ENCODE measurements around the gene SLC66A2.

Gene SLC66A2

DNA sequence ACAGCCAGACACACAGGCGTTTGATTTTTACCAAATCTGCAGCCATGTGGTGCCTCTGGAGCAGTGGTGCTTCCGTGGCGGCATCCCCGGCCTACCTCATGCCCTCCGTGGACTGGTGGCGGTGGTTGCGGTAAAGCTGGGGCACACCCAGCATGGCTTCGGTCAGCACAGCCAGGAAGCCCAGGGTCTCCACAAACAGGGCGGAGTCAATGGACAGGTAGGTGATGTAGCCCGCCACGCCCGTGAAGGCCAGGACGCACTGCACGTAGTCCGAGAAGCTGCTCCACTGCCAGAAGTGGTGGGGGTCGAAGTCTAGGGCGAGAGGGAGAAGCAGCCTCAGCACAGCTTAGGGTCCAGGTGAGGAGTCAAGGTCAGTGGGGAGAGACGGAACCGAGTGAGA, 32.4 kb downstream of the SLC66A2 start:
- no peak for DNase-seq (ENCODE audit: low spot score)

GRCh38 chr18:79918615-79919011, 32.8 kb downstream of the SLC66A2 start:
- no peak for DNase-seq (ENCODE audit: low spot score)

DNA sequence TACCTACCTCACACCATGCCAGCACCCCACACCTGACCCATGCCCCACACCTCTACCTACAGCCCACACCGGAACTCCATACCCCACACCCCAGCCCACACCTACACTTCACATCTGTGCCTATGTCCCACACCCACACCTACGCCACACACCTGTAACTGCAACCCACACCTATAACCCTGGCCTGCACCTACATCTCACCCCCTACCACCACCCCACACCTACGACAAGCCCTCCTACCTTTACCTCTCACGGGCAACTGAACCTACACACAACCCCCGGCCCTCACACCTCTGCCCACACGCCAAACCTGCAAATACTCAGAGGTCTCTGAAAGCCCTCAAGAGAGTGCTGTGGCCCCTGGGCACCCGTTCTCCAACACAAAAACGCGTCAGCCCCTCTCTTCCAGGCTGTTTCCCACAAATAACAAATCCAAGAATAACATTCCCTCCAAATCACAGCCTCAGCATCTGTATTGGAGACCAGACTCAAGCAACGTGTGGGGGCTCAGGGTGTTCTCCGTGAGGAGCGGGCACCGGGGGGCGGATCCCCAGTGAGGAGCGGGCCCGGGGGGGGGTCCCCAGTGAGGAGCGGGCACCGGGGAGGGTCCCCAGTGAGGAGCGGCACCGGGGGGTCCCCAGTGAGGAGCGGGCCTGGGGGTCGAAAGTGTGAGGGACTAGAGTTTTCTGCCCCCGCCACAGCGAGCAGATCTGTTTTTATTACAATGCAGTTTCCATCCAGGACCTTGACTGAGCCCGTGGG, 33.4 kb downstream of the SLC66A2 start:
- DNase-seq (ENCODE audit: low spot score) = no peak

DNA sequence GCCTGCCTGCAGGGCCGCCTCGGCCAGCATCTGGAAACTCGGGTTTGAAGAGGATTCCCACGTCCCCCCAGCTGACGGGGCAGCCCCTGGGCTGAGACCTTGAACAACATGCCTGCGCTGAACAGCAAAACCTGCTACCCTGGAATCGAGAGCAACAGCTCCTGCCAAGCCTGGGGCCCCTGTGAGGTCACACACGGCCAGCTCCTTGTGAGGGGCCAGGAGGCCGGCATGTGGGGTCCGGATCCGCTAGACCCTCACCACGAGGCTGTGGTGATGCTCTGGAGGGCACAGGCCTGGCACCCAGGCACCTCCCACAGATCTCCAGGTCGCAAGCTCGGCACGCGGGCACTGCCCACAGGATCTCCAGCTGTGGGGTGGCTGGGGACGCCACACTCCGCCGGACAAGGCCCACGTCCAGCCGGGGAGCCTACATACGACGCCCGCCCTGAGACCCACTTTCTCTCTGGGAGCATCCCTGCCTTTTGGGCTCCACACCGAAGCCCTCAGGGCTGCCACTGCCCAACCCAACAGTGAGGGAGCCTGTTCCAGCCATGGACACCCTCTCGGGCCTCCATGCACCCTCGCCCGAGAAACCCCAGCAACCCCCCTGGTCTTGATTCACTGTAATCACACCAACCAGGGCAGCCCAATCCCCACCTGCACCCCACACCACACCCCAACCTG, 34.1 kb downstream of the SLC66A2 start:
- no peak for DNase-seq (ENCODE audit: low spot score)

DNA sequence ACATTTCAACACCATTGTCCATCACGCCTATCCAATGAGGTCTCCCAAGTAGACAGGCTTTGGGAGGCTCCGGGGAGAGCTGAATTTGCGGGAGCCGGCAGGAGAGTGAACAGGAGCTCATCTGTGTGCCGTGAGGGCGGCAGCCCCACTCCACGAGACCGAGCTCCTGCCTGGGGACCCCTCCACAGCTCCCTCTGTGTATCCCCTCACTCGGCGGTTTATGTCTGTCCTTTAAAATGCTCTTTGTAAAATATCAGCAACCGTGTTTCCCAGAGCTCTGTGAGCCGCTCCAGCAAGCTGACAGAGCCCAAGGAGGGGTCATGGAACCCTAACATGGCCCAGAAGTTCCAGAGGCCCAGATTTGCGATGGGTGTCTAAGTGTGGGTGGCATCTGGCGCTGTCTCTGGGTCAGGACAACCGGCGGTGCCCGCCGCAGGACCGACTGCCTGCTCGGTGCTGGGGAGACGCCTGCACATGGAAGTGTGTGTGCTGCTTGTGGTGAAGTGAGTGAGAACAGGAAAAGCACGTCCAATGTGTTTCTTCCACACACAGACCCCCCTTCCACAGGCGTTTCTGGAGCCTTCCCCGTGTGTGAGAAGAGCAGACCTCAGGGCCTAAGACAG, 34.8 kb downstream of the SLC66A2 start:
- no peak for DNase-seq (ENCODE audit: low spot score)

GRCh38 chr18:79916128-79916494, 35.3 kb downstream of the SLC66A2 start:
- DNase-seq (ENCODE audit: low spot score) = no peak

- no peak for DNase-seq (ENCODE audit: low spot score)
Measured at GRCh38 chr18:79915161-79916127, 36.0 kb downstream of the SLC66A2 start.

- no peak for DNase-seq (ENCODE audit: low spot score)
Measured at GRCh38 chr18:79914614-79915160, 36.8 kb downstream of the SLC66A2 start.

DNA sequence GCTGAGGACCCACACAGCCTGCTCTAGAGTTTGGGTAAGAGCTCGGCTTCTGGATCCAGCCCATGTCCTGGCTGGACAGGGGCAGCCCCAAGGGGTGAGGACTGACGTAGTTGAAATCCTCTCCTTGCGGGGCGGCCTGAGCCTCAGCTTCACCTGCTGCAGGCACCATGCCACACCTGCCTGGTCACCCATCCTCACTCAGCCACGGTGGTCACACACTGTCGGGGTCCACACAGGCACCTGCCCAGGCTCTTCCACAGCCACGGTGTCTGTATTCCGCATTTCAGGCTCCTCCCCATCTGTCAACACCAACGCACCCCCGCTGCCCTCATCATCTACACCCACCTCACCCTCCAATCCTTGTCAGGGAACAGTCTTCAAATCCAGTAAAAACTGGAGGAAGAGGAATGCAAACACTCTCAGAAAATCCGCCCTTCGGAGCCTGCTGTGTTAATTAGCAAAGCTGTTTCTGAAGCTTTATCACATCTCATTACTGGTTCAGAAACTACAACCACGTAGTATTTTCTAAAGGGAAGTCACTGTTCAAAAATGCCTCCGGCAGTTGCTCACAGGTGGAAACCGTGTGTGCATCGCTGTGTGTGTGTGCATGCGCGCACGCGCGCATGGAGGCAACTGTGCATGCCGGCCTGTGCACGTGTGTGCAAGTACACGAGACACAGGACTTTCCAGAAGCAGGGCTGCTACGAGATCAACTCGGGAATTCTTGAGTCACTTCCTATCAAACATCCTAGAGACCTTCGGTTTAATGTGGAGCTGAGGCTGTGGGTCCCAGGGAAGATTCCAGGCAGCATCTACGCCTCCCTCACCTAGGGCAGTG, 38.2 kb downstream of the SLC66A2 start:
- DNase-seq (ENCODE audit: low spot score) = no peak

- no peak for DNase-seq (ENCODE audit: low spot score)
Measured at GRCh38 chr18:79912409-79912991, 39.0 kb downstream of the SLC66A2 start.

DNA sequence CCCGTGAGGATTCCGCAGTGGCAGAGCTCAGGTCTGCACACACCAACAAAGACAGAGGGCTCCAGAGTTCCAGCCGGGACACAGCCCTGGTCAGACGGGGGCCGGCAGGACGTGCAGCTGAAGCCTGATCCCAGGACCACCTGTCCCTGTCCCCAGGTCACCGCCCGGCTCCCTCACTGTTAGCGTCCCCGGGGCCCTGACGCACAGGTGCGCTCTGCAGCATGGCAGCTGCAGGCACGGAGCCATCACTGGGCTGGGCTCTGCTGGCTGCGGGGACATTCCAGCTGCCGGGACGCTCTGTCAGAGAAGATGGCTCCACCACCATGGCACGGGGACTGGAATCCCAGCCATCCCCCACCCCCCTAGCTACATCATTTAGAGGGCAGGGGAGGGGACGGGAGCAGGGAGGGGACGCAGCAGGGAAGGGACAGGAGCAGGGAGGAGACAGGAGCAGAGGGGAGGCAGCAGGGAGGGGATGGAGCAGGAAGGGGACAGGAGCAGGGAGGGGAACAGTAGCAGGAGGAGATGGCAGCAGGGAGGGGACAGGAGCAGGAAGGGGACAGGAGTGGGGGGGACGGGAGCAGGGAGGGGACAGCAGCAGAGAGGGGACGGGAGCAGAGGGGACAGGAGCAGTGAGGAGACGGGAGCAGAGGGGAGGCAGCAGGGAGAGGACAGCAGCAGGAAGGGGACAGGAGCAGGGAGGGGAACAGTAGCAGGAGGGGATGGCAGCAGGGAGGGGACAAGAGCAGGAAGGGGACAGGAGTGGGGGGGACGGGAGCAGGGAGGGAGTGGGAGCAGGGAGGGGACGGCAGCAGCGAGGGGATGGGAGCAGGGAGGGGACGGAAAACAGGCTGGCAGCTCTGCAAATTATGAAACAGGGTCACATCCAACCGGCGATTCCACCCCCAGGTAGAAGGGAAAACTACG, 39.8 kb downstream of the SLC66A2 start:
- DNase-seq (ENCODE audit: low spot score) = no peak

GRCh38 chr18:79910563-79911343, 40.7 kb downstream of the SLC66A2 start:
- DNase-seq (ENCODE audit: low spot score) = no peak

- no peak for DNase-seq (ENCODE audit: low spot score)
Measured at GRCh38 chr18:79906706-79907105, 44.7 kb downstream of the SLC66A2 start.

- no peak for DNase-seq (ENCODE audit: low spot score)
Measured at GRCh38 chr18:79905993-79906392, 45.5 kb downstream of the SLC66A2 start.

- DNase-seq (ENCODE audit: low spot score) = no peak
Measured at GRCh38 chr18:79905389-79905911, 46.0 kb downstream of the SLC66A2 start.

GRCh38 chr18:79904357-79905147, 46.9 kb downstream of the SLC66A2 start:
- DNase-seq (ENCODE audit: low spot score) = no peak

- DNase-seq (ENCODE audit: low spot score) = no peak
Measured at GRCh38 chr18:79903787-79904356, 47.6 kb downstream of the SLC66A2 start.

All from LoVo (cell line).